Measurements from ENCODE around the gene BAIAP3.

Gene BAIAP3

DNA sequence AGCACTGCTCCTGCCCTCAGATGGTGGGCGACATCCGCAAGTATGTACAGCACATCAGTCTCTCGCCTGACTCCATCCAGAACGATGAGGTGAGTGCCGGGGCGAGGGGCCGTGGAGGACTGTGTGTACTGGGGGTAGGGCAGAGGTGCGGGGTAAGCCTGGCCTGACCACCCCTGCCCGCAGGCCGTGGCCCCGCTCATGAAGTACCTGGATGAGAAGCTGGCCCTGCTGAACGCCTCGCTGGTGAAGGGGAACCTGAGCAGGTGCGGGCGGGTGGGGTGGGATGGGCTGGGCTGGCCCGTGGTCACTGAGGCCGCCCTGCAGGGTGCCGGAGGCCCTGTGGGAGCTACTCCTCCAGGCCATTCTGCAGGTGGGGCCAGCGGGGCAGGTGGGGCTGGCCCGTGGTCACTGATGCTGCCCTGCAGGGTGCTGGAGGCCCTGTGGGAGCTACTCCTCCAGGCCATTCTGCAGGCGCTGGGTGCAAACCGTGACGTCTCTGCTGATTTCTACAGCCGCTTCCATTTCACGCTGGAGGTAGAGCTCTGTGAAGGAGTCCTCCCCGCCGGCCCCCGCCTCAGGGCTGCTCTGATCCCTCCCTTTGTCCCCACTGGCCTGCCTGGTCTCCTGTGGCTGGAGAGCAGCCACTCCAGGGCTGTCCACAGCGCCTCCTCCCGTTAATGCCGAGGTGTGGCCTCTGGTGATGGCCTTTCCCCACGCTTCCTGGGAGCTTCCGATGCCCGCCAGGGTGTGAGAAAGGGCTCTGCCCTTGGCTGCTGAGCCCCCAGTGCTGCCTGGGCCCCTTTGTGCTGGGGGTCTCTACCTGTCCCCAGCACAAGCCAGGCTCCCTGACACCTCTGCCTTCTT is 13.2 kb downstream of the BAIAP3 start:
- no peak for DNase-seq (ENCODE audit: low read depth in 3 of 3)

DNA sequence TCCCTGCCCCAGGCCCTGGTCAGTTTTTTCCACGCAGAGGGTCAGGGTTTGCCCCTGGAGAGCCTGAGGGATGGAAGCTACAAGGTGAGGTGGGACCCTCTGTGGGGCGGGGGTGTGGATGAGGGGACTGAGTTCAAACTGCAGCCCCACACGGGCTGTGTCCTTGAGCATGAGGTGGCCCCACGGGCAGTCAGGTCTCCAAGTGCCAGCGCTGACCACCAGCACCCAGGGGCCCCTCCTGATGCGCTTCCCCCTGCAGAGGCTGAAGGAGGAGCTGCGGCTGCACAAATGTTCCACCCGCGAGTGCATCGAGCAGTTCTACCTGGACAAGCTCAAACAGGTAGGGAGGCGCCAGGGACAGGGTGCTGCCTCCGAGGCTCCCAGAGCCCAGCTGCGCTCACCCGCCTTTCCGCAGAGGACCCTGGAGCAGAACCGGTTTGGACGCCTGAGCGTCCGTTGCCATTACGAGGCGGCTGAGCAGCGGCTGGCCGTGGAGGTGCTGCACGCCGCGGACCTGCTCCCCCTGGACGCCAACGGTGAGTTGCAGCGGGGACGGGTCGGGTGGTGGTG is 13.9 kb downstream of the BAIAP3 start:
- DNase-seq (ENCODE audit: low read depth in 3 of 3): no peak

DNA sequence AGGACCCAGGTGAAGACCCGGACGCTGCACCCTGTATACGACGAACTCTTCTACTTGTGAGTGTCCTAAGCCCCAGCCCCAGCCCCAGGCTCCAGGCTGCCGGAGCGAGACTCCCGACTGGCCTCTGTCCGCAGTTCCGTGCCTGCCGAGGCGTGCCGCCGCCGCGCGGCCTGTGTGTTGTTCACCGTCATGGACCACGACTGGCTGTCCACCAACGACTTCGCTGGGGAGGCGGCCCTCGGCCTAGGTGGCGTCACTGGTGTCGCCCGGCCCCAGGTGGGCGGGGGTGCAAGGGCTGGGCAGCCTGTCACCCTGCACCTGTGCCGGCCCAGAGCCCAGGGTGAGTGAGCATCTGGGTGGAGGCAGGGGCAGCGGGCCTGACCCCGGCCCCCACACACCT is 14.5 kb downstream of the BAIAP3 start:
- no peak for DNase-seq (ENCODE audit: low read depth in 3 of 3)

DNA sequence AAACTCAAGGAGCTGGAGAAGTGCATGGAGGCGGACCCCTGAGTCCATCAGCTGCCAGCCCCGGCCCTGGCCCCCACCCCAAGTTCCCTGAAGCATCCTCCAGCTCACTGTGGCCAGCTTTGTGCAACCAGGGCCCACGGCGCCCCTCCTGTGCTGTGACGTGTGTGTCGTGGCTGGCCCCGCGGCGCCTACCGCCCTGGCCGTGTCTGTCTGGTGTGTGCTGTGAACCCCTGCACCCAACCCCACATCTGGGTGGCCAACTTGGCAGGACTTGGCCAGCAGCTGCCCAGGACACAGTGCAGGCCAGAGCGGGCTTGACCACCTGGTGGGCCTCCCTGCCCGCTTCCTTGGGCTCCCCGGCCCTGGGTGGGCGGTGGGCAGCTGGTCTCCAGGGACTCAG is 15.0 kb downstream of the BAIAP3 start:
- DNase-seq (ENCODE audit: low read depth in 3 of 3): no peak

DNA sequence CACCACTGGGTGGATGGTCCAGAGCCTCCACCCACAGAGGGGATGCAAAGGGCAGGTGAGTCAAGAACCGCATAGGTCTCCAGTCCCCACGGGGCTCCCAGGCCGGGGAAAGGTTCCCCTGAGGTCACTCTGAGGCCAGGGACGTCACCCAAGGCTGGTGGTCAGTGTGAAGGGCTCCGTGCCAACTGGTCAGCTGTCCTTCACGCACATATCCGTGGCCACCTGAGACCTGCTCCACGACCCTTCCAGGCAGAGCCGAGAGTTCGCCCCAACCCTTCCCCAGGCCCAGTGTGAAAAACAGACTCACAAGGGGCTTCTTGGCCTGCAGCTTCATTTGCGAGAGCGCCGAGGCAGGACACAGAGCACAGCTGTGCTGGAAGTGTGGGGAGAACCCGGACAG is 15.5 kb downstream of the BAIAP3 start:
- DNase-seq (ENCODE audit: low read depth in 3 of 3): no peak

DNA sequence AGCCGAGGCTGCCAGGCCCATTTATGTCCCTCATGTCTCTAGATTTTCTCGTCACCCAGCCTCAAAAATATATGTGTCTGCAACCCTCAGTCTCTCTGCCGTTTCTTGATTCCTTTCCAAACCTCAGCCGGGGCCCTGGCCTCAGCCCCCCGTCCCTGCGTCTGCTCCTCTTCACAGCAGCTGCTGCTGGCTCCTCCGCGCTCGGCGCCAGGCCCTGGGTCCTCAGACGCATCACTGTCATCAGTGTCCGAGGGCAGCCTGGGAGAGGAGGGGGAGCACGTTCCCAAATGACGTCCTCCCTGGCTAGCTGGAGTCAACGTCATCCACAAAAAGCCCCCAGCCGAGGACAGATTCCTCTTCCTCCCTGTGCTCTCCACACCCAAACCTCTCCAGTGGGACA is 15.9 kb downstream of the BAIAP3 start:
- DNase-seq (ENCODE audit: low read depth in 3 of 3): no peak

DNA sequence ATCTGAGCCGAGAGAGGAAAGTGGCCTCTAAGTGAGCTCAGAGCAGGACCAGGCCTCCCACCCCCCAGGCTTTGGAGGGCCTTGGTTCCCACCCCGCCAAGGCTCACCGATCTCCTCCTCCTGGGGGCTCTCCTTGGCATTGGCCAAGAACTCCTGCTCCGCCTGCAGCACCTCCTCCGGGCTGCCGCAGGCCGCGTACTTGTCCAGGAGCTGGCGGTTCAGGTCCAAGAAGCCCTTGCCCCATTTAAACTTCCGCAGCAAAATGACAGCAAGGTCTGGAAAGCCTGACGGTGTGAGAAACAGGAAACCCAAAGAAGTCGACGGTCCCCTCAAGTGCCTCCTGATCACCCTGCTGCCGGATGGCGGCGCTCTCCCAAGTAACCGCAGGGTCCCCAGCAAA is 16.5 kb downstream of the BAIAP3 start:
- DNase-seq (ENCODE audit: low read depth in 3 of 3): no peak

DNA sequence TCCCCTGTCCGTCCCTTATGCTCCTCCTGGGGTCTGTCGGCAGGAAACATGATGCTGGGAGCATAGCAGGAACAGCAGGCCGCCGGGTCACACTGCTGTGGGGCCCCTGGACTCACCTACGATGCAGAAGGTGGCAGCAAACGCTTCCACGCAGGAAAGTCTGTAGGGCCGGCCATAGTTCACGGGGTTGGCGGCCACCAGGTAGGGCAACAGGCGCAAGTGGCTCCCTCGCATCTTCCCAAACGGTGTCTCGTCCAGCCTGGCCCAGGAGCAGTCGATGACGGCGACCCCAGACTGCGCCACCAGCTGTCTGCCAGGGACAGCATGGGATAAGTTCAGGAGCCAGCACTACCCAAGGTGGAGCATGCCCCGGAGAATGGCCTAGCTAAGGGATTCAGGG is 17.2 kb downstream of the BAIAP3 start:
- DNase-seq (ENCODE audit: low read depth in 3 of 3): no peak

DNA sequence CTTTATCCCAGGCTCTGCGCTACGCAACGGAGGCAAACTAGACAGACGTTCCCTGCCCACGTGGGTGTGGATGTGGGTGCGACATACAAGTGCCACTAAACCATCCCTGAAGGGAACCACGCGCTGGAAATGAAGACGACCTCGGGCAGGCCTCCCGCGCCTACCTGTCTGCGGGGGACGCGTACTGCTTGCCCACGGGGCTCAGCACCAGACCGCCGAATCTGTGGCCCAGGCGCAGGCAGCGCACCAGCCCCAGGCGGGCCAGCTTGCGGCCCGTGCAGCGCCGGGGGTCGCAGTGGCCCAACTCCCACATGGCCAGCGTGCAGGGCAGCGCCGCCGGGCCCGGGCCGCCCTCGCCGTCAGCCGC is 17.8 kb downstream of the BAIAP3 start:
- no peak for DNase-seq (ENCODE audit: low read depth in 3 of 3)

DNA sequence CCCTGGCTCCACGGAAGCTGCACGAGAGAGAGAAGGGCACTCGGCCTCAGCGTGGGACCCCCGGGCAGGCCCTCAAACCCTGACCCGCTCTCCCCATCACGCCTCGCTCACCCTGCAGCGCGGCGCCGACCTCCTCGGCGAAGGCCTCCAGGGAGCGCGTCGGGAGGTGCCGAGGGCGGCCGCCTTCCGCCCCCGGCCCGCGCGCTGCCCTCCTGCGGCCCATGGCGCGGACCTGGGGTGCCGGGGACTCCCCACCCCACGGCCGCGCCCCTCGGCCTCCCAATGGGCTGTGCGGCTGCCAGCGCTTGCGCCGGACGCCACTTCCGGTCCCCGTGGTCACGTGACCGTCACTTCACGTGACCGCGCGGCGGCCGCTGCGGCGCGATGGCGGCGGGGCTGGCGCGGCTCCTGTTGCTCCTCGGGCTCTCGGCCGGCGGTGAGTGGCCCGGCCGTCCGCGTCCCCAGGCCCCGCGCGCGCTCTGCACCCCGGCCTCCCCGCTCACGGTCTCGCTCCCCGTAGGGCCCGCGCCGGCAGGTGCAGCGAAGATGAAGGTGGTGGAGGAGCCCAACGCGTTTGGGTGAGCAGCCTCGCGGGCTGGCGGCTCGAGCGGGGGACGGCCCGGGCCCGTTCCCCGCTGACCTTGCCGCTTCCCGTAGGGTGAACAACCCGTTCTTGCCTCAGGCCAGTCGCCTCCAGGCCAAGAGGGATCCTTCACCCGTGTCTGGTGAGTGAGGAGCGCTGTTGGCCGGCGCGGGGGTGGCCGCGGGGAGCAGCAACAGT is 18.3 kb downstream of the BAIAP3 start, which contains the start of the genes GNPTG and TSR3:
GNPTG (plus strand) TSS at position 350 of the 781 bp plus-strand sequence; CDS start at position 385, 35 bp downstream.
TSR3 (minus strand) TSS at position 297 of the 781 bp plus-strand sequence; CDS start at position 223, 74 bp downstream.
- DNase-seq (ENCODE audit: low read depth in 3 of 3): peak; percentile 69 to 80 (median 72)

DNA sequence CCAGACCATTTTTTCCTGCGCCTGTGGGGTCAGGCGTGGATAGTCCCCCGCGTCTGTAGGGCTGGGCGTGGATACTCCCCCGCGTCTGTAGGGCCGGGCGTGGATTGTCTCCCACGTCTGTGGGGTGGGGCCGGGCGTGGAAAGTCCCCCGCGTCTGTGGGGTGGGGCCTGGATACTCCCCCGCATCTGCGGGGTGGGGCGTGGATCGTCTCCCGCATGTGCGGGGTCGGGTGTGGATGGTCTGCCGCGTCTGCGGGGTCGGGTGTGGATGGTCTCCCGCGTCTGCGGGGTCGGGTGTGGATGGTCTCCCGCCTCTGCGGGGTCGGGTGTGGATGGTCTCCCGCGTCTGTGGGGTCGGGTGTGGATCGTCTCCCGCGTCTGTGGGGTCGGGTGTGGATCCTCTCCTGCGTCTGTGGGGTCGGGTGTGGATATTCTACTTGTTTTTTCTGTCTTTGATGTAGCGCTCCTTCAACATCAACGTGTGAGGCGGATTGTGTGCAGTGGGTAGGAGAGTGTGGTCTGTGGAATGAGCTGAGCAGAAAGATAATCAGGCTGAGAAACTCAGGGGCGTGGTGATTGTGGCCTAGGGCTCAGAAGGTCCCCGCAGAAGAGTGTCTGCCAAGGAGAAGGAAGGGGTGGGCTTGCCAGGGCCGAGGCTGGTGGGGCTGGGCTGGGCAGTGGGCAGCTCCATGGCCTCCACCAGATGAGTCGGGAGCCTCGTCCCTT is 21.5 kb downstream of the BAIAP3 start:
- DNase-seq (ENCODE audit: low read depth in 3 of 3): no peak

DNA sequence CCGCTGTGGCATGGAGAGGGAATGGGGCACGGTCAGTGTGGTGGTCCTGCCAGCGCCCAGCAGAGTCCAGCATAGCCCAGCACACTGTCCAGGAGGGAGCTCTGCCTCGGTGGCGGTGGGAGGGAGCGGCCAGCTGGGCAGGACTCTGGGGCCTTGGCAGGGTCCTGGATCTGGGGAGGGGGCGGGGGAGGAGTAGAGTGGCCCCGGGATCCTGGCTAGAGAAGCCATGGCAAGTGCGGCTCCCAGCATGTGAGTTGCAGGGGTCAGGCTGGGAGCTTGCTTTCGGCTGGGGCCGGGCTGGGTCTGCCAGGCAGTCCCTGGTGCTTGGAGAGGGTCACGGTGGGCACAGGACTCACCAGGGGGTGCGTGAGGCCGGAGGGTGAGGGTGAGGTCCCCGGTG is 22.1 kb downstream of the BAIAP3 start:
- no peak for DNase-seq (ENCODE audit: low read depth in 3 of 3)

DNA sequence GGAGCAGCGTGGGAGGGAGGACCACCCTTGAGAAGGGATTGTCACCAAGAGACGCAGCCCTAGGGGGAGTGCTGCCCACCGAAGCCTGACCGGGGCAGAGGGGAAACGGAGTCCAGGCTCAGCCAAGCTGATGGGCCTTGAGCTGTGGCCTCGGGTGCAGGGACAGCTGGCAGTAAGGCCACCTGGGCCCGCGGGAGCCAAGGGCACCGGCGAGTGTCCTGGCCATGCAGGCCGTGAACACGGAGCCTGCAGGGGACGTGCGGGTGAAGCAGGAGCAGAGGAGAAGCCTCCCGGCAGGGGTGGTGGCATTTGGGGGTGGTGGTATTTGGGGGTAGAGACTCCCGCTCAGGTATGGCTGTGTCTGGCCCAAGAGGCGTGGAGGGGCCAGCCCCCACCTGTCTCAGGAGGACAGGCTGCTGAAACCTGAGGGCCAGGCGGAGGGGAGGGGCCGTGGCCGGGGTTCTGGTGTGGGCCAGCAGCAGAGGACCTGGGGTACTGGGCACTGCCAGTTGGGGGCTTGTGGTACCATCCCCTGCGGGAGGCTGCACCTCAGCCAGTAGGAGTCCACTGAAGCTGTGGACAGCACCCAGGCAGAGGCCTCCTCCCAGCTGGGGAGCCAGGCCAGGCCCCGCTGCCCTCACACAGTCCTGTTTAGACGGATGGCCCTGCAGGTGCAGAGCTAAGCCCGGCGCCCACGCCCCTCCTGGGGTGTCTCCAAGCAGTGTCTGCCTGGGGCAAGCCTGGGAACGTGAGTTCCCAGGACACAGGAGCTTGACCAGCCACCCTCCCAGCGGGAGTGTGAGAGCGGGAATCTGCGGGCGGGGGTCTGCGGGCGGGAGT is 22.8 kb downstream of the BAIAP3 start:
- no peak for DNase-seq (ENCODE audit: low read depth in 3 of 3)

DNA sequence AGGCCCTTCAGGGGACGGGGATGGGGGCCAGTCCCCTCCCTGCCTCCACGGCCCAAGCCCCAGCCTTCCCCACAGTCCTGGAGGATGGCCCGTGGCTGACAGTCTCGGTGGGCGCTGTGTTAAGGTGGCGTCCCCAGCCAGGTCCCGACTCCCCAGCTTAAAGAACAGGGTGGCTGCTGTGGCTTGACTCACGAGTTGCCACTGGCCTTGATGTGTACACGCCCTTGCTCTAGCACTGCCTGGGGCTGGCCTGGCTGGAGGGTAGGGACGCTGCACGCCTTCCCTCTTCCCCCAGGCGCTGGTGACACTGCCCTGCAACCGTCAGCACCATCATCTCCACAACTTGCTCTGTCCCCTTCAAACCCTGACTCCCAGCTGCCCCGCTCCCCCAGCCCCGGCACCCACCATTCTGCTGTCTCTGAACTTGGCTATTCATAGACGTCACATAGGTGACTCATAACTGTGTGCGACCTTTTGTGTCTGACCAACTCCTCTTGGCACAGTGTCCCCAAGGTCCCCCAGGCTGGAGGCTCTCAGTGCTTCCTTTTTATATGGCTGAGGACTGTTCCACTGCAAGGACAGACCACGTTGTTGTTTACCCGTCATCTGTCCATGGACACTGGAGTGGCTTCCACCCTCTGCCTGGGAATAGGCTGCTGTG is 24.6 kb downstream of the BAIAP3 start:
- no peak for DNase-seq (ENCODE audit: low read depth in 3 of 3)

DNA sequence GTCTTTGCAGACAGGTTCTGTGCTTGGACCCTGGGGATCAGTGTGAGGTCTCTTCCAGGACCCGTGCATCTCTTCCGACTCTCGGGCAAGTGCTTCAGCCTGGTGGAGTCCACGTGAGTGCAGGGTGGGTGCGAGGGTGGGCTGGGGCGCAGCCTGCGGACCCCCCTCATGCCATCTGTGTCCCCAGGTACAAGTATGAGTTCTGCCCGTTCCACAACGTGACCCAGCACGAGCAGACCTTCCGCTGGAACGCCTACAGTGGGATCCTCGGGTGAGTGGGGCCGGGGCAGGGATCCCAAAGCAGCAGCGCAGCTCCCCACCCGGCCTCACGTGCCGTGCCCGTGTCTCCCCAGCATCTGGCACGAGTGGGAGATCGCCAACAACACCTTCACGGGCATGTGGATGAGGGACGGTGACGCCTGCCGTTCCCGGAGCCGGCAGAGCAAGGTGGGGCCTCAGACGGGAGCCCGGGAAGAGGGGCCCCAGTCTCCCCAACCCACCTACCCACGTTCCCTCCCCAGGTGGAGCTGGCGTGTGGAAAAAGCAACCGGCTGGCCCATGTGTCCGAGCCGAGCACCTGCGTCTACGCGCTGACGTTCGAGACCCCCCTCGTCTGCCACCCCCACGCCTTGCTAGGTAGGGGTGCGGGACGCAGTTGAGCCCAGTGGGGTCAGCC is 28.4 kb downstream of the BAIAP3 start:
- no peak for DNase-seq (ENCODE audit: low read depth in 3 of 3)

DNA sequence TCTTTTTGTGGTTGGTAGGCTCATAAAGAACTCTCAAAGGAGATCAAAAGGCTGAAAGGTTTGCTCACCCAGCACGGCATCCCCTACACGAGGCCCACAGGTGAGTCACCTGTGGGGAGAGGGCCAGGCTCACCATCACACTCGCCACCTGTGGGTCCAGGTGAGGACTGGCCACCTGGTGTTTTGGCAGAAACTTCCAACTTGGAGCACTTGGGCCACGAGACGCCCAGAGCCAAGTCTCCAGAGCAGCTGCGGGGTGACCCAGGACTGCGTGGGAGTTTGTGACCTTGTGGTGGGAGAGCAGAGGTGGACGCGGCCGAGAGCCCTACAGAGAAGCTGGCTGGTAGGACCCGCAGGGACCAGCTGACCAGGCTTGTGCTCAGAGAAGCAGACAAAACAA is 29.4 kb downstream of the BAIAP3 start:
- DNase-seq (ENCODE audit: low read depth in 3 of 3): no peak

DNA sequence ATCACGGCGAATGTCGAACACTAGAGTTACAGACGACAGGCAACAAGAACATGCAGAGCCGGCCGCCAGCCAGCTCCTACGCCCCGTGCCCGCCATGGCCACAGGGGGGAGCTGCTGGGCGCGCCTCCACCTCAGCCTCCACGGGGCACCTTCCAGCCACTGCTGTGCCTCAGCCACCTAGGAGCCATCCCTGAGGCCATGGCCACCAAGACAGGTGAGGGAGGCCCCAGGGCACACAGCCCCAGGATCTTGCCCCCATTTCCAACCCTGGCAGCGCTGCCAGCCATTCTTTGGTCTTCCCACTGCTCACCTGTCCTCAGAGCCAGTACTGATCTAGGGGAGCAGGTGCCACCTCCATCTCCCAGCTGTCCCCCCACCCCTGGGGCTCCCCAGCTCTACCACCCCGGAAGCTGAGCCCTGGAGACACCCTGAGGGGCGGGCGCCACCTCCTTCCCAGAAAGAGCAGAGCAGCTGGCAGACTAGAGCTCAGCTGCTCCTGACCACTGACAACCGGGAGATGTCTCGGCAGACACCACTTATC is 30.1 kb downstream of the BAIAP3 start:
- peak; percentile 46 to 70 (median 52) for DNase-seq (ENCODE audit: low read depth in 3 of 3)

DNA sequence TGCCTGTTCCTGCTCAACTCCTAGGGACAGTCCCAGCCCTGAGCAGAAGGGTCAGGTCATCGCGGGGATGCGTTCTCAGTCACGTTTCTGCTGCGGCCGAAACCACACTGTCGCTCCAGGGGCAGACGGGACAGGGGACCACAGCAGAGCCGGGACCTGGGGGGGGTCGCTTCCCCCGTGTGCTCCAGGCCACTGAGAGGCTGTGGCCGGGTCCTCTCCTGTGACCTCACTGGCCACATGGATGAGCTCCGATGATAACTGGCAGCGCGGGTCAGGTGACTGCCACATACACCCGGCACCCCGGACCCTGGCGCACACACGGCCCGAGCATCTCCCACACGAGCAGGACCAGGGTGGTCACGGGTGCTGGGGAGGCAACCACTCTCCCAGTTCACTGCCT is 31.1 kb downstream of the BAIAP3 start:
- no peak for DNase-seq (ENCODE audit: low read depth in 3 of 3)

DNA sequence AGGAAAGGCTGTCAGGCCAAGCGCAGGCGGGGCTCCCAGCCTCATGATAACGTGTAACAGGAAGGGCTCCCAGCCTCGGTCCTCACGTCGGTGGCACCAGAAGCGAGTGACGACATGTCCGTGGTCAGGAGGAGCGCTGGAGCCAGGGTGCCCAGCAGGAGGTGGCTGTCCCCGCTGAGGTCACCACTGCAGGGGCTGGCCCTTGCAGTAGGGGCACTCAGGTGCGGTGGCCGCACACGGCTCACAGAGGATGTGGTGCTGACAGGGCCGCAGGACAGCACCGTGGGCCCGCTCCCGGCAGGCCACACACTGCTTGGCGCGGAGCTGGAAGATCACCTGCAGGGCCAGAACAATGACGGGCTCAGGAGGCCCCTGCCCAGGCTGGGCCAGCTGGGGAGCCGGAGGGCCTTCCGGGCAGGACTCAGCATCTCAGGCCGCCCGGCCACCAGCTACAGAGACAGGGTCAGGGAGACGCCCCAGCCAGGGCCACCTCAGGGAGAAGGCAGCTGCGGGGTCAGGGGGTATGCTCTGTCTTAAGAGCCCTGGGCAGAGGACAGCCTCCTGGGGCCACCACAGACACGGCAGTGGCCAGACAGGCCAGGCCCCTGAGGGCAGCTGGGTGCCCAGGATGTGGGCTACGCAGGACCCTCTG is 32.7 kb downstream of the BAIAP3 start:
- DNase-seq (ENCODE audit: low read depth in 3 of 3): no peak
